Heart left ventricle (tissue), 16 donors: ENCODE measurements around the gene SUCNR1. TPM values are rescaled to one million over a fixed set of nuclear protein-coding genes. Genes with fewer than 3 reads are reported as not detected.
"Not testable (repeated sequence)": the region's sequence is repeated elsewhere in the genome, so short reads cannot be mapped to it uniquely, and the experiment has no call there.

Source experiments
- ATAC-seq, 4 donors: fragments of 200-7000 bp; cut with Tn5 transposase; one replicate each; pipeline ENCODE4 v1.9.1; 2020 to 2022; ENCODE audit warnings: moderate library complexity in 4 of 4, mild to moderate bottlenecking in 3 of 4, moderate number of reproducible peaks in 1 of 4
- DNase-seq, 5 donors: peaks; one replicate each; pipeline ENCODE4 v3.0.0-alpha.2; 2020
- H3K27ac ChIP-seq, 12 donors: fragments of 200-600 bp; sonication (generic) in 4 of 12; one replicate each; pipeline versions ENCODE4 v1.5.0 to v1.8.0; 2016 to 2022; ENCODE audit warnings: mild to moderate bottlenecking in 2 of 12
- H3K27me3 ChIP-seq, 9 donors: fragments of 200-600 bp; sonication (generic) in 2 of 9; one replicate each; pipeline versions ENCODE4 v1.5.1 to v1.8.0; 2016 to 2022; ENCODE audit warnings: mild to moderate bottlenecking in 3 of 9
- H3K36me3 ChIP-seq, 9 donors: fragments of 200-600 bp; sonication (generic) in 2 of 9; one replicate each; pipeline versions ENCODE4 v1.5.0 to v1.8.0; 2018 to 2022; ENCODE audit warnings: mild to moderate bottlenecking in 2 of 9
- H3K4me1 ChIP-seq, 12 donors: fragments of 200-600 bp; sonication (generic) in 4 of 12; one replicate each; pipeline versions ENCODE4 v1.5.0 to v1.8.0; 2016 to 2022; ENCODE audit warnings: mild to moderate bottlenecking in 3 of 12
- H3K4me3 ChIP-seq, 12 donors: fragments of 200-600 bp; sonication (generic) in 4 of 12; one replicate each; pipeline versions ENCODE4 v1.5.0 to v1.8.0; 2017 to 2022; ENCODE audit warnings: mild to moderate bottlenecking in 9 of 12, moderate library complexity in 4 of 12
- H3K9me3 ChIP-seq, 12 donors: fragments of 200-600 bp; sonication (generic) in 4 of 12; one replicate each; pipeline versions ENCODE4 v1.5.0 to v1.8.0; 2016 to 2022; ENCODE audit warnings: mild to moderate bottlenecking in 1 of 12
- POLR2A ChIP-seq, 2 donors: fragments of 450-650 bp; IDR thresholded peaks; one replicate each; pipeline ENCODE4 v1.6.1; 2017; ENCODE audit warnings: antibody characterized with exemption in 2 of 2, mild to moderate bottlenecking in 2 of 2, moderate library complexity in 2 of 2
- WGBS, 4 donors: extraction: QIAGEN DNeasy Blood & Tissue Kit in 2 of 4; methylation state at CpG; one replicate each; pipeline versions ENCODE4 v1.1.5 to v1.1.7; 2013 to 2018; 5-methylcytosine and 5-hydroxymethylcytosine counted together
- intact Hi-C, 10 donors: fragments of 100-400 bp; cut with DNase I; formaldehyde crosslinking; loops; one replicate each; pipeline versions ENCODE4 v1.11.1 to v1.14.2; 2022
- polyA plus RNA-seq, 2 donors: library from polyadenylated mRNA; stranded (reverse); fragments of 200-250 nt; gene quantifications; one replicate each; pipeline ENCODE4 v1.2.3, GENCODE V29; 2013
- total RNA-seq, 9 donors: library from RNA; depleted of rRNA in 2 of 9; stranded (reverse); fragments of >200 nt in 2 of 9; fragmentation: NEBNext Ultra II Directional in 3 of 9; extraction: Animal tissue kit (Norgen Biotek cat#: 25700) in 3 of 9; gene quantifications; one replicate each; pipeline versions ENCODE4 v1.1.0 to v1.2.4, GENCODE V29; 2016 to 2023
- TF ChIP-seq, protein P1 (sequence below), 12 donors: fragments of 200-600 bp; sonication (generic) in 4 of 12; IDR thresholded peaks; one replicate each; pipeline versions ENCODE4 v1.5.0 to v1.8.0; 2018 to 2022; ENCODE audit warnings: antibody characterized with exemption in 12 of 12, mild to moderate bottlenecking in 5 of 12
- donor health status: ischemic (EF 13 %, LVEDD 7.1; RV severe dilation, severe dysfunction).
- donor health status: healthy with polysubstance abuse.
- donor health status: DM: no; HTN: yes; CAD: no.
- donor health status: DM: no; HTN: no; CAD: no.
- donor health status: ischemic (EF 25% LVEDD 6.9; RV normal size, moderate dysfunction).
- donor health status: ischemic (EF 25% LVEDD 5.7; RV mildly dilated, moderate dysfunction).
- donor health status: healthy.
- donor health status: DM: yes; HTN: yes; CAD: no.
- donor health status: ischemic (EF 35%, LVEDD 5.7; RV mildly dilated, moderate dysfunction).
- donor health status: nonischemic (EF 11% LVEDD 7.7; RV severe dilation, severe dysfunction).
- donor health status: DM: yes; HTN: yes; CAD: no.
- donor health status: PGD.
- donor health status: ischemic (EF 29% LVEDD 5.4; RV normal size, mild dysfunction).
- donor health status: nonischemic (EF 23%, LVEDD 6.1; RV moderate dilation, normal function).

Gene SUCNR1
- total and polyA plus RNA-seq, 11 donors = 0.07 to 7.2 (median 0.18) TPM; not detected in 1

DNA sequence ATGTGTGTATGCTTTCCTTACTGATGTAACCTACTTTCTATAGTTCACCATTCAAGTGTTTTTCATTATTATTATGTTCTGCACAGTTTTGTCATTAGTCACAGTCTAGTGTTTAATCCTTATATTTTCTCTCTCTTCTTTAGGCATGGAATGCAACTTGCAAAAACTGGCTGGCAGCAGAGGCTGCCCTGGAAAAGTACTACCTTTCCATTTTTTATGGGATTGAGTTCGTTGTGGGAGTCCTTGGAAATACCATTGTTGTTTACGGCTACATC is 6.9 kb downstream of the SUCNR1 start:
- Histone ChIP-seq H3K4me3 (no peak overlapping the region), H3K27me3 (no peaks in the 10 kb centered on the region), H3K9me3 (peaks cover 0 to 6% (median 0%) of the 10 kb centered on the region in 12 donors), H3K36me3 (no peaks in the 10 kb centered on the region), H3K4me1 (peaks cover 0 to 26% (median 0%) of the 10 kb centered on the region in 12 donors), H3K27ac (peak overlapping the region in 1 of 12 donors; percentile 1)
- DNase-seq (no peak), ATAC-seq (no peak)
- TF ChIP-seq, protein P1, sequence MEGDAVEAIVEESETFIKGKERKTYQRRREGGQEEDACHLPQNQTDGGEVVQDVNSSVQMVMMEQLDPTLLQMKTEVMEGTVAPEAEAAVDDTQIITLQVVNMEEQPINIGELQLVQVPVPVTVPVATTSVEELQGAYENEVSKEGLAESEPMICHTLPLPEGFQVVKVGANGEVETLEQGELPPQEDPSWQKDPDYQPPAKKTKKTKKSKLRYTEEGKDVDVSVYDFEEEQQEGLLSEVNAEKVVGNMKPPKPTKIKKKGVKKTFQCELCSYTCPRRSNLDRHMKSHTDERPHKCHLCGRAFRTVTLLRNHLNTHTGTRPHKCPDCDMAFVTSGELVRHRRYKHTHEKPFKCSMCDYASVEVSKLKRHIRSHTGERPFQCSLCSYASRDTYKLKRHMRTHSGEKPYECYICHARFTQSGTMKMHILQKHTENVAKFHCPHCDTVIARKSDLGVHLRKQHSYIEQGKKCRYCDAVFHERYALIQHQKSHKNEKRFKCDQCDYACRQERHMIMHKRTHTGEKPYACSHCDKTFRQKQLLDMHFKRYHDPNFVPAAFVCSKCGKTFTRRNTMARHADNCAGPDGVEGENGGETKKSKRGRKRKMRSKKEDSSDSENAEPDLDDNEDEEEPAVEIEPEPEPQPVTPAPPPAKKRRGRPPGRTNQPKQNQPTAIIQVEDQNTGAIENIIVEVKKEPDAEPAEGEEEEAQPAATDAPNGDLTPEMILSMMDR (IDR thresholded peaks at IDR 0.05) = no peak
- TF ChIP-seq POLR2A (IDR thresholded peaks at IDR 0.05) = no peak
- WGBS, 4 donors = 64 to 91% (median 88%) methylated on average over 2 of the region's 2 CpGs
- intact Hi-C loops = no loop called here

DNA sequence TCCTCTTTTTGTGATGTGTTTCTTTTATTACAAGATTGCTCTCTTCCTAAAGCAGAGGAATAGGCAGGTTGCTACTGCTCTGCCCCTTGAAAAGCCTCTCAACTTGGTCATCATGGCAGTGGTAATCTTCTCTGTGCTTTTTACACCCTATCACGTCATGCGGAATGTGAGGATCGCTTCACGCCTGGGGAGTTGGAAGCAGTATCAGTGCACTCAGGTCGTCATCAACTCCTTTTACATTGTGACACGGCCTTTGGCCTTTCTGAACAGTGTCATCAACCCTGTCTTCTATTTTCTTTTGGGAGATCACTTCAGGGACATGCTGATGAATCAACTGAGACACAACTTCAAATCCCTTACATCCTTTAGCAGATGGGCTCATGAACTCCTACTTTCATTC is 7.7 kb downstream of the SUCNR1 start:
- H3K27ac ChIP-seq = peak overlapping the region in 1 of 12 donors; percentile 30
- 48 to 62% (median 60%) methylated on average over 6 of the region's 6 CpGs for WGBS, 4 donors
- H3K27me3 ChIP-seq = no peaks in the 10 kb centered on the region
- no peak for DNase-seq
- peaks cover 0 to 23% (median 0%) of the 10 kb centered on the region in 12 donors for H3K4me1 ChIP-seq
- TF ChIP-seq POLR2A (IDR thresholded peaks at IDR 0.05) = no peak
- TF ChIP-seq, protein P1 (IDR thresholded peaks at IDR 0.05) = no peak
- no peak overlapping the region for H3K4me3 ChIP-seq
- no peaks in the 10 kb centered on the region for H3K36me3 ChIP-seq
- no peak for ATAC-seq
- intact Hi-C loops = no loop called here
- peaks cover 0 to 6% (median 0%) of the 10 kb centered on the region in 12 donors for H3K9me3 ChIP-seq

GRCh38 chr3:151885397-151885796 is 12.0 kb downstream of the SUCNR1 start:
- H3K9me3 ChIP-seq, H3K4me3 ChIP-seq, DNase-seq, H3K36me3 ChIP-seq, H3K27me3 ChIP-seq, intact Hi-C loops, H3K27ac ChIP-seq, H3K4me1 ChIP-seq, ATAC-seq: not testable (repeated sequence)
- 77 to 83% (median 80%) methylated on average over 2 to 3 of the region's 3 CpGs for WGBS, 4 donors

DNA sequence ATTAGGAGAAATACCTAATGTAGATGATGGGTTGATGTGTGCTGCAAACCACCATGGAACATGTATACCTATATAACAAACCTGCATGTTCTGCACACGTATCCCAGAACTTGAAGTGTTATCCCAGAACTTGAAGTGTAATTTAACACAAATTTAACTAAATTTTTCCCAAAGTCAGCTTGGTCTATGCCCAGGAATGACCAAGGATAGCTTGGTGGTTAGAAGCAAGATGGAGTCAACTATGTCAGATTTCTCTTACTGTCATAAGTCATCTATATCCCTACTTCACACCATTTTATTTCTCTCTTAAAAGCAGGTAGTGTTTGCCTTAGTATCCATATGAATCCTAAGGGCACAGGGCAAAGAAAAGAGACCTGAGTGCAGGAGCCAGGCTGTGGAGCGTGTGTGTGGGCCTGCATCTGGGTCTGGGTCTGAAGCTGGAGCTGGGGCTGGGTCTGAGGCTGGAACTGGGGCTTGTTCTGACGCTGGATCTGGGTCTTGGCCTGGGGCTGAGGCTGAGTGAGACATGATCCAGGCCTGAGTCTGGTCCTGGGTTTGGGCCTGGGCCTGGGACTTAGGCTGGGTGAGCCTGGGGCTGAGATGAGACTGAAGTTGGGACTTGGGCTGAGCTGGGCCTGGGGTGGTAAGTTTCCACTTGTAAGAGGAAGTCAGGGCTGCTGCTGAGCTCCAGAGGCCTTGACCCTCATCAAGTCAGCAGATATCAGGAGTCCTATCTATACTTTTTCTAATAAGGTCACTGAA is 14.2 kb downstream of the SUCNR1 start:
- H3K4me3 ChIP-seq, H3K4me1 ChIP-seq, H3K27ac ChIP-seq, DNase-seq, H3K9me3 ChIP-seq, ATAC-seq, H3K27me3 ChIP-seq, H3K36me3 ChIP-seq, intact Hi-C loops: not testable (repeated sequence)
- WGBS, 4 donors = 85 to 100% (median 95%) methylated on average over 1 of the region's 3 CpGs

GRCh38 chr3:151890721-151891141 is 17.3 kb downstream of the SUCNR1 start:
- no peak overlapping the region for H3K4me3 ChIP-seq
- H3K27ac ChIP-seq = no peak overlapping the region
- no peak for ATAC-seq
- no peaks in the 10 kb centered on the region for H3K36me3 ChIP-seq
- TF ChIP-seq, protein P1 (IDR thresholded peaks at IDR 0.05) = no peak
- no peak for TF ChIP-seq POLR2A (IDR thresholded peaks at IDR 0.05)
- peaks cover 0 to 7% (median 0%) of the 10 kb centered on the region in 12 donors for H3K4me1 ChIP-seq
- H3K27me3 ChIP-seq = no peaks in the 10 kb centered on the region
- DNase-seq = no peak
- intact Hi-C loops = no loop called here
- WGBS, 4 donors = 60 to 72% (median 66%) methylated on average over 4 of the region's 4 CpGs
- no peaks in the 10 kb centered on the region for H3K9me3 ChIP-seq
